Measurements from ENCODE around the gene SORCS1.

SORCS1 gene

GRCh38 chr10:106931159-106931852, 233.2 kb downstream of the SORCS1 start:
- no peak for TF ChIP-seq USF1 (IDR thresholded peaks at IDR 0.05)
- no peak for TF ChIP-seq TEAD4 (IDR thresholded peaks at IDR 0.05)
- TF ChIP-seq NFIC (IDR thresholded peaks at IDR 0.05): no peak
- TF ChIP-seq, protein P1, sequence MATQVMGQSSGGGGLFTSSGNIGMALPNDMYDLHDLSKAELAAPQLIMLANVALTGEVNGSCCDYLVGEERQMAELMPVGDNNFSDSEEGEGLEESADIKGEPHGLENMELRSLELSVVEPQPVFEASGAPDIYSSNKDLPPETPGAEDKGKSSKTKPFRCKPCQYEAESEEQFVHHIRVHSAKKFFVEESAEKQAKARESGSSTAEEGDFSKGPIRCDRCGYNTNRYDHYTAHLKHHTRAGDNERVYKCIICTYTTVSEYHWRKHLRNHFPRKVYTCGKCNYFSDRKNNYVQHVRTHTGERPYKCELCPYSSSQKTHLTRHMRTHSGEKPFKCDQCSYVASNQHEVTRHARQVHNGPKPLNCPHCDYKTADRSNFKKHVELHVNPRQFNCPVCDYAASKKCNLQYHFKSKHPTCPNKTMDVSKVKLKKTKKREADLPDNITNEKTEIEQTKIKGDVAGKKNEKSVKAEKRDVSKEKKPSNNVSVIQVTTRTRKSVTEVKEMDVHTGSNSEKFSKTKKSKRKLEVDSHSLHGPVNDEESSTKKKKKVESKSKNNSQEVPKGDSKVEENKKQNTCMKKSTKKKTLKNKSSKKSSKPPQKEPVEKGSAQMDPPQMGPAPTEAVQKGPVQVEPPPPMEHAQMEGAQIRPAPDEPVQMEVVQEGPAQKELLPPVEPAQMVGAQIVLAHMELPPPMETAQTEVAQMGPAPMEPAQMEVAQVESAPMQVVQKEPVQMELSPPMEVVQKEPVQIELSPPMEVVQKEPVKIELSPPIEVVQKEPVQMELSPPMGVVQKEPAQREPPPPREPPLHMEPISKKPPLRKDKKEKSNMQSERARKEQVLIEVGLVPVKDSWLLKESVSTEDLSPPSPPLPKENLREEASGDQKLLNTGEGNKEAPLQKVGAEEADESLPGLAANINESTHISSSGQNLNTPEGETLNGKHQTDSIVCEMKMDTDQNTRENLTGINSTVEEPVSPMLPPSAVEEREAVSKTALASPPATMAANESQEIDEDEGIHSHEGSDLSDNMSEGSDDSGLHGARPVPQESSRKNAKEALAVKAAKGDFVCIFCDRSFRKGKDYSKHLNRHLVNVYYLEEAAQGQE (IDR thresholded peaks at IDR 0.05; ENCODE audit: low read depth): no peak
- TF ChIP-seq YY1 (IDR thresholded peaks at IDR 0.05; ENCODE audit: low read depth): no peak
- no peak for TF ChIP-seq EGR1 (IDR thresholded peaks at IDR 0.05)
- TF ChIP-seq FOXM1 (IDR thresholded peaks at IDR 0.05; ENCODE audit: borderline replicate concordance, low read depth): no peak
- no peak for TF ChIP-seq ZBTB7A (IDR thresholded peaks at IDR 0.05; ENCODE audit: low read depth)
- TF ChIP-seq TAF1 (IDR thresholded peaks at IDR 0.05; ENCODE audit: low read depth): no peak

DNA sequence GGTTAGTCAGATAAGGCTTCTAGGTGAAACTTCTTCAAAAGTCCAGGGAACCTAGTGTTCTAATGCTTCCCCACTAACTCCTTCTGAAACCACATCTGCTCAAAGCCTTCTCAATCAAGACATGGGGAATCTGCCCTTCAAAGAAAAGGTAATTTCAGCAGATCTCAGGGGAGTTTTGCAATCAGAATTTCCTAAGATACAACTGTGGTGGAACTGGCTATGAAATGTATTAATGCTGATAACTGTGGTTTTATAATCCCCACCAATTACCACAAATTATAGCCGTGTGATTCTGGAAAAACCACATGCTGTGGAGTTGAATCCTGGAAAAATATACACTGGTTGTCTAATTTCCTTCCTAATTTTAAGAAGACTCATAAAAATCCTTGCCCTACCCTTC, 233.8 kb downstream of the SORCS1 start:
- TF ChIP-seq EP300 (IDR thresholded peaks at IDR 0.05; ENCODE audit: borderline replicate concordance): no peak
- TF ChIP-seq RAD21 (IDR thresholded peaks at IDR 0.05; ENCODE audit: low read depth): no peak
- no peak for TF ChIP-seq TCF12 (IDR thresholded peaks at IDR 0.05; ENCODE audit: low read depth)
- TF ChIP-seq CEBPB (IDR thresholded peaks at IDR 0.05): no peak
- no peak for TF ChIP-seq MAX (IDR thresholded peaks at IDR 0.05)

- TF ChIP-seq ZBTB7A (IDR thresholded peaks at IDR 0.05; ENCODE audit: low read depth) (no peak), YY1 (IDR thresholded peaks at IDR 0.05; ENCODE audit: low read depth) (no peak)
These were observed 235.1 kb downstream of the SORCS1 start for GRCh38 chr10:106929291-106929895.

GRCh38 chr10:106925191-106925590, 239.3 kb downstream of the SORCS1 start:
- TF ChIP-seq CREB1 (IDR thresholded peaks at IDR 0.05; ENCODE audit: low read depth): no peak
- no peak for TF ChIP-seq RAD21 (IDR thresholded peaks at IDR 0.05; ENCODE audit: low read depth)
- no peak for TF ChIP-seq FOXM1 (IDR thresholded peaks at IDR 0.05; ENCODE audit: borderline replicate concordance, low read depth)
- no peak for TF ChIP-seq USF1 (IDR thresholded peaks at IDR 0.05)
- no peak for TF ChIP-seq TCF12 (IDR thresholded peaks at IDR 0.05; ENCODE audit: low read depth)
- TF ChIP-seq EP300 (IDR thresholded peaks at IDR 0.05; ENCODE audit: borderline replicate concordance): no peak
- no peak for TF ChIP-seq YY1 (IDR thresholded peaks at IDR 0.05; ENCODE audit: low read depth)
- no peak for TF ChIP-seq MAX (IDR thresholded peaks at IDR 0.05)
- no peak for TF ChIP-seq NFIC (IDR thresholded peaks at IDR 0.05)
- TF ChIP-seq TAF1 (IDR thresholded peaks at IDR 0.05; ENCODE audit: low read depth): no peak
- TF ChIP-seq, protein P1 (IDR thresholded peaks at IDR 0.05; ENCODE audit: low read depth): no peak
- TF ChIP-seq EGR1 (IDR thresholded peaks at IDR 0.05): no peak
- no peak for TF ChIP-seq ZBTB7A (IDR thresholded peaks at IDR 0.05; ENCODE audit: low read depth)
- no peak for TF ChIP-seq TEAD4 (IDR thresholded peaks at IDR 0.05)
- no peak for TF ChIP-seq CEBPB (IDR thresholded peaks at IDR 0.05)

DNA sequence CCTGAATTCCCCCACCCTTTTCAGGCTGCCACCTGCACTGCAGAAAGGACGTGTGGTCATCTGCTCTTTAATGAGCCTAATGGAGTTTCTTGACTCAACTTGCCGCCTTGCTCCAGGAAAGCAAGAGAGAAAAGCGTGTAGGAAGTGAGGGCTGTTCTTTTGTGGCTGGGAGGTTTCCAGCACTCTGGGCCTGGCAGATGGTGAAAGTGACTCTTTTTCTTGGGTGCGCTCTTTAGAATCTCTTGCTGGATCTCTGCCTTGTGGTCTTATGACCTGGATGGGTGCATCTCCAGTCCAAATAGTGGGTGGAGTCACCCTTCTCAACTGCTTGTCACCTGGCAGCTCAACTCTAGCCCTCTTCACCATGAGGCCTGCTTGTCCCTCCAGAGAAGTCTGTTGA, 244.0 kb downstream of the SORCS1 start:
- TF ChIP-seq EP300 (IDR thresholded peaks at IDR 0.05; ENCODE audit: borderline replicate concordance): no peak
- no peak for TF ChIP-seq YY1 (IDR thresholded peaks at IDR 0.05; ENCODE audit: low read depth)

GRCh38 chr10:106919871-106920282, 244.6 kb downstream of the SORCS1 start:
- TF ChIP-seq MAX (IDR thresholded peaks at IDR 0.05): no peak
- TF ChIP-seq USF1 (IDR thresholded peaks at IDR 0.05): no peak
- no peak for TF ChIP-seq FOXM1 (IDR thresholded peaks at IDR 0.05; ENCODE audit: borderline replicate concordance, low read depth)
- no peak for TF ChIP-seq YY1 (IDR thresholded peaks at IDR 0.05; ENCODE audit: low read depth)
- no peak for TF ChIP-seq TCF12 (IDR thresholded peaks at IDR 0.05; ENCODE audit: low read depth)
- no peak for TF ChIP-seq RAD21 (IDR thresholded peaks at IDR 0.05; ENCODE audit: low read depth)
- no peak for TF ChIP-seq TEAD4 (IDR thresholded peaks at IDR 0.05)
- TF ChIP-seq CREB1 (IDR thresholded peaks at IDR 0.05; ENCODE audit: low read depth): no peak
- no peak for TF ChIP-seq EP300 (IDR thresholded peaks at IDR 0.05; ENCODE audit: borderline replicate concordance)
- TF ChIP-seq EGR1 (IDR thresholded peaks at IDR 0.05): no peak
- TF ChIP-seq, protein P1 (IDR thresholded peaks at IDR 0.05; ENCODE audit: low read depth): no peak
- no peak for TF ChIP-seq ZBTB7A (IDR thresholded peaks at IDR 0.05; ENCODE audit: low read depth)
- TF ChIP-seq CEBPB (IDR thresholded peaks at IDR 0.05): no peak
- no peak for TF ChIP-seq NFIC (IDR thresholded peaks at IDR 0.05)

Data from Ishikawa (cell line).